ENCODE measurements around the gene METTL22. TPM values are rescaled to one million over a fixed set of nuclear protein-coding genes. Genes with fewer than 3 reads are reported as not detected.

Gene METTL22
- total and polyA plus RNA-seq, 10 of the 15 experiments (the other 5 are each of a cell fraction or from before 2014, with no cell fraction given): 6.4 to 34.7 (median 18.8) TPM

GRCh38 chr16:8621572-8622314 lies at the start of gene METTL22 (continued):
- TF ChIP-seq IRF5 (IDR thresholded peaks at IDR 0.05; ENCODE audit: borderline replicate concordance) (no peak), CHD1 (IDR thresholded peaks at IDR 0.05; ENCODE audit: low read depth, low read length) (no peak), IRF4 (IDR thresholded peaks at IDR 0.05; ENCODE audit: low read depth, low read length) (no peak), NR2C1 (IDR thresholded peaks at IDR 0.05) (no peak), LARP7 (IDR thresholded peaks at IDR 0.05) (0 out of 2 replicates have a peak, but pooled peaks have one; percentile 38), MYC (IDR thresholded peaks at IDR 0.05; ENCODE audit: insufficient read depth, insufficient read length, insufficient replicate concordance, low read length, severe bottlenecking) (no peak), ELK1 (IDR thresholded peaks at IDR 0.05; ENCODE audit: low read depth, low read length) (no peak), BCL3 (IDR thresholded peaks at IDR 0.05; ENCODE audit: borderline replicate concordance, insufficient read depth, low read depth, low read length, poor library complexity, severe bottlenecking) (no peak), CHD2 (IDR thresholded peaks at IDR 0.05; ENCODE audit: borderline replicate concordance, low read depth, low read length) (no peak), NFYA (IDR thresholded peaks at IDR 0.05; ENCODE audit: borderline replicate concordance, low read depth, low read length) (no peak), BRCA1 (IDR thresholded peaks at IDR 0.05; ENCODE audit: low read depth, low read length) (no peak), NFYB (IDR thresholded peaks at IDR 0.05; ENCODE audit: insufficient read depth, low read depth, low read length) (no peak), EZH2 (IDR thresholded peaks at IDR 0.05; ENCODE audit: borderline replicate concordance, control insufficient read depth, low read depth, low read length) (no peak), POLR2A (IDR thresholded peaks at IDR 0.05; ENCODE audit: low read depth, low read length) (peak; percentile 91), PAX5 (IDR thresholded peaks at IDR 0.05; ENCODE audit: borderline replicate concordance, low read depth, low read length) (no peak; the same call in 1 of the 2 replicates), SPI1 (IDR thresholded peaks at IDR 0.05; ENCODE audit: borderline replicate concordance, insufficient read depth, low read depth, low read length) (no peak), EED (IDR thresholded peaks at IDR 0.05; ENCODE audit: low read depth) (no peak), MYB (IDR thresholded peaks at IDR 0.05; ENCODE audit: borderline replicate concordance, low read depth, low read length) (no peak), MXI1 (IDR thresholded peaks at IDR 0.05; ENCODE audit: low read depth, low read length) (no peak), IRF3 (IDR thresholded peaks at IDR 0.05) (no peak)
- TF ChIP-seq, protein P1, sequence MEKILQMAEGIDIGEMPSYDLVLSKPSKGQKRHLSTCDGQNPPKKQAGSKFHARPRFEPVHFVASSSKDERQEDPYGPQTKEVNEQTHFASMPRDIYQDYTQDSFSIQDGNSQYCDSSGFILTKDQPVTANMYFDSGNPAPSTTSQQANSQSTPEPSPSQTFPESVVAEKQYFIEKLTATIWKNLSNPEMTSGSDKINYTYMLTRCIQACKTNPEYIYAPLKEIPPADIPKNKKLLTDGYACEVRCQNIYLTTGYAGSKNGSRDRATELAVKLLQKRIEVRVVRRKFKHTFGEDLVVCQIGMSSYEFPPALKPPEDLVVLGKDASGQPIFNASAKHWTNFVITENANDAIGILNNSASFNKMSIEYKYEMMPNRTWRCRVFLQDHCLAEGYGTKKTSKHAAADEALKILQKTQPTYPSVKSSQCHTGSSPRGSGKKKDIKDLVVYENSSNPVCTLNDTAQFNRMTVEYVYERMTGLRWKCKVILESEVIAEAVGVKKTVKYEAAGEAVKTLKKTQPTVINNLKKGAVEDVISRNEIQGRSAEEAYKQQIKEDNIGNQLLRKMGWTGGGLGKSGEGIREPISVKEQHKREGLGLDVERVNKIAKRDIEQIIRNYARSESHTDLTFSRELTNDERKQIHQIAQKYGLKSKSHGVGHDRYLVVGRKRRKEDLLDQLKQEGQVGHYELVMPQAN (conservative IDR thresholded peaks at IDR 0.05): peak; percentile 56
- TF ChIP-seq, protein P2, sequence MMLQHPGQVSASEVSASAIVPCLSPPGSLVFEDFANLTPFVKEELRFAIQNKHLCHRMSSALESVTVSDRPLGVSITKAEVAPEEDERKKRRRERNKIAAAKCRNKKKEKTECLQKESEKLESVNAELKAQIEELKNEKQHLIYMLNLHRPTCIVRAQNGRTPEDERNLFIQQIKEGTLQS (IDR thresholded peaks at IDR 0.05; ENCODE audit: borderline replicate concordance, extremely low read depth, low read depth, low read length): peak; percentile 11; the same call in 1 of the 2 replicates

Measured in GM12878 (cell line).